Fibroblast of upper back skin (primary cell): ENCODE measurements around the gene JPH2.
A peak's percentile ranks its signal among the peaks of the same experiment; 100 is the strongest.
"Not testable (repeated sequence)": the region's sequence is repeated elsewhere in the genome, so short reads cannot be mapped to it uniquely, and the experiment has no call there.

Source experiments
- DNase-seq: peaks from one replicate; pipeline ENCODE4 v3.0.0-alpha.2; 2013

The JPH2 gene

DNA sequence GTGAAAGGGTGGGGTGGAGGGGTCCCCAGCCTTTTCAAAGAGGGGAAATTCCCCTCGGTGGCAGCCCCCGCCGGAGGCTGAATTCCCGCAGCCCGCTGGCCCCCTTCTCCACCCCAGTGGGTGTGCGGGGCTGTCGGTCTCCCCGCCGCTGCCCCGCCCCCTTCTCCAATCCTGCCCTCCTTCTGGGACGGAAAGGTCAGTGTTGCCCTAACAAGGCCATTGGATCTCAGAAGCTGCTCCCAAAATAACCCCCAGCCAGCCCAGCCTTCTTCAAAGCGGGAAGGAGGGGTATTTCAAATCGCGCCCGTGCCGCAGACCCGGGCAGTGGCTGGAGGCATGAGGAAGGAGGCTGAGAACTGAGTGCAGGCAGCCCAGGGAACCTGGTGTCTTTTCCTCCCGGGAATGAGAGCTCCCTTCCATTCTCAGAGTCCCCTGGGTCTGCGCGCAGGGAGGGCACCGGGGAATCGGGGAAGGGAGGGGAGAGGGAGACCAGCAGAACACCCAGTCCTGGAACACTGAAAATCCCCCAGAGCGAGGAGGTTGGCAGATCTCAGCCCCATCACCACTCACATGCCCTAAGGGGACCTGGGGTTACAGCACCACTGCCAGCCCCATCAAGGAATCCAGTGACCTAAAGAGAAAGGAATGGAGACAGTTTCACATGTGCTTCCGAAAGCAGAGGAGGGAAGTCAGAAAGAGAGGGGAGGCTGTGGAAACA, at the start of gene JPH2:
TSS of gene JPH2 (minus strand) at position 135 of the 718 bp plus-strand sequence. CDS start 483 bp downstream, outside the sequence.
- peak; percentile 86 for DNase-seq

GRCh38 chr20:44235702-44236101, 48.7 kb upstream of the JPH2 start:
- no peak for DNase-seq

DNA sequence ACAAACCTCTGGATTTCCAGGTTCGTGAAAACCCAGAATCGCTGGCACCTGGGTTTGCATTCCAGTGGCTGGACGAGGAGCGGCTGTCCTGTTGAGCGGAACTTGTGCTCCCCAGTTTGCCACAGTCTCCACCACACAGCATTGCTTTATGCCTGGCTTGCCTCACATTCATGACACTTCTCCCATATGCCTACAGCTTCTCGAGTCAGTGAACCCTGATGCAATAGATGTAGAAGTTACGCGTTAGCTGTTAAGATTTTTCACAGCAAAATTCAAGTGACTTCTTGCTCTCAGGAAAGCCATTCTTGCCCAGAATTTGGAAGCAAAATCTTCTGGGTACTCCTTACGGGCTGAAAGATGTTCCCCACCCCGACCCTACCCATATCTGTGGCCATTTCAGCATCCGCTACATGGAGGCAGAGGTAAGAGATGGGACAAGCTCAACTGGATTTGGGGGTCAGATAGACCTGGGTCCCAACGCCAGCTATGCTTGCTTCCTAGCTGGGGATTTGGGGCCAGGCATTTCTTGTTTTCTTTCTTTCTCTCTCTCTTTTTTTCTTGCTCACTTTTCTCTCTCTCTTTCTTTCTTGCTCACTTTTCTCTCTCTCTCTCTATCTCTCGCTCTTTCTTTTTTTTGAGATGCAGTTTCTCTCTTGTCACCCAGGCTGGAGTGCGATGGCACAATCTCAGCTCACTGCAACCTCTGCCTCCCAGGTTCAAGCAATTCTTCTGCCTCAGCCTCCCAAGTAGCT, 47.8 kb upstream of the JPH2 start:
- no peak for DNase-seq

GRCh38 chr20:44233436-44234016, 46.5 kb upstream of the JPH2 start:
- DNase-seq = no peak

DNA sequence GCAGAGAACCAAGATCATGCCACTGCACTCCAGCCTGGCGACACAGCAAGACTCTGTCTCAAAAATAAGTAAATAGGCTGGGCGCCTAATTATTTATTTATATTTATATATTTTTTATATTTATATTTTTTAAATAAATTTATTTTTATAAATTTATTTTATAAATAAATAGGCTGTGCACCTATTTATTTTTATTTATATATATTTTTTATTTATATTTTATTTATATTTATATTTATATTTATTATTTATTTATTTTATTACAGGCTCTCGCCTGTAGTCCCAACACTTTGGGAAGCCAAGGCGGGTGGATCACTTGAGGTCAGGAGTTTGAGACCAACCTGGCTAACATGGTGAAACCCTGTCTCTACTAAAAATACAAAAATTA, 45.5 kb upstream of the JPH2 start:
- not testable (repeated sequence) for DNase-seq

DNA sequence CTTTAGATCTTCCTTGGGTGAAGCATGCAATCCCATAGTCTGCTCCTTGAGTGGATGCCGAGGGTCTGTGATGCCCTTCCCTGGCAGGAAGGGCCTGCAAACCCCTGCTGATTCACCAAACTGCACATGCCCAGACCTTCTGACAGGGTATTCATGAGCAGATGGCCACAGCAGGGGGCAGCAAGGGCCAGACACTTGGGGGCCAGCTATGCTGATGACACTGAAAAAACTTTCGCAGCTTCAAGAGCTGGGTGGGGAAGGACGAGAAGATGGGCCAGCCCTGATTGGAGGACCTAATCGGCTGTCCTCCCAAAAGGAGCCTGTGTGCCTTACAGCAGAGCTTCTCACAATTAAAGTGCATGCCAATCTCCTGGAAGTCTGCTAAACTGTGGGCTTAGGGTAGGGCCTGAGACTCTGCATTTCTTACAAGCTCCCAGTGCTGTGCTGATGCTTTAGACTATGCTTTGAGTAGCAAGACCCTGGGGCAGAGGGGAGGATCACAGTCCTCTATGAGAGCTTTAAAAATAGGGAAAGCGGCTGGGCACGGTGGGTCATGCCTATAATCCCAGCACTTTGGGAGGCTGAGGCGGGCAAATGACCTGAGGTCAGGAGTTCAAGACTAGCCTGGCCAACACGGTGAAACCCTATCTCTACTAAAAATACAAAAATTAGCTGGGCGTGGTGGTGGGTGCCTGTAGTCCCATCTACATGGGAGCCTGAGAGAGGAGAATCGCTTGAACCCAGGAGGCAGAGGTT, 44.9 kb upstream of the JPH2 start:
- DNase-seq = no peak

DNA sequence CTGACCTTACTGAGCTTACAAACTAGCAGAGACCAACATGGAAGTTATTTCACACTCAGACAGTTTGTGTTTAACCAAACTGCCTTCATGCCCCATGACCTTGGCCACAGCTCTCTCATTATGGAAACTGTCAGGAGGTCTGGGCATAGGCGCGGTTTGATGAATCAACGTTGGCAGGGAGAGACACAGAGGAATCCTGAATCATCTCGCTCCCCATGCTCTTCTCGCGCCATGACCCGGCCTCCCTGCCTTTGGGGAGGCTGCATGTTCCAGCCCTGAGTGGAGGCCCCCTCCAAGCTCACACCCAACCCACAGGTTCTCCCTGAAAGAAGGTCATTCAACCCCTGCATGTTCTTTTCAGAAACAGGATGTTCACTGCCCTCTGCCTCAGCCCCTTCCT, 44.2 kb upstream of the JPH2 start:
- no peak for DNase-seq

DNA sequence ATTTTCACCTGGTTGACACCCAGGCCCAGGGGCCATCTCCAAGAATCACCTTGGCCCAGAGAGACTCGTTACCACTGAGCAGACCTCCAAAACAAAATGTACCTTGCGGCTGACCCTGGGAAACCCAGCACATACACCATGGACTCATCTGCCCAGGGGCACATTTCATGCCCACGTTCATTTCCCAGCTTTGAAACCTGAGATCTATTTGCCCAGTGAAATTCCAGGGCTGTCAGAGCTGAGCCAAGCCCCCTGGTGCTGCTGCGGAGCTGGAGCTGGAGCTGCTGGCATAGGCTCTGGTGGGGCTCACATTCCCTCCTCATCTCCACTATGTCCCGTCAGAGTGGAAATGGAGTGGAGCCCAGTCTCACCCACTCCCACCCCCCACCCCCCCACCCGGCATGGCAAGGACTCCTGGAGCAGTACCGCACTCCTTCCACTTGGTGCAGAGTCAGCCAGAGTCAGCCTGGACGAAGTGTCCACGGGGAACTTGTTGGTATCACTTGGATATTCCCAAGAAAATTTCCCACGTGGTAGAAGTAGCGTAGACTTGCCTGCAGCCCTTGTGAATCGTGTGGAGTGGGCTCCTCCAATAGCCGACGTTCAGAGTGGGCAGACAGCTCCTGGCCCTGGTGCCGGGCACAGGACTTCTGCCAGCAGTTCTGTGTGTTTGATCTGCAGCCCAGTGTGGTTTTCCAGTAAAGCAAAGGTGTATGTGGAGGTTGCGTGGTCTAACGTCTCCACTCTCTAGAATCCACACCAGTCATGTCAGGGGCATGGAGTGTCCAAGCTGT, 41.7 kb upstream of the JPH2 start:
- DNase-seq = no peak

DNA sequence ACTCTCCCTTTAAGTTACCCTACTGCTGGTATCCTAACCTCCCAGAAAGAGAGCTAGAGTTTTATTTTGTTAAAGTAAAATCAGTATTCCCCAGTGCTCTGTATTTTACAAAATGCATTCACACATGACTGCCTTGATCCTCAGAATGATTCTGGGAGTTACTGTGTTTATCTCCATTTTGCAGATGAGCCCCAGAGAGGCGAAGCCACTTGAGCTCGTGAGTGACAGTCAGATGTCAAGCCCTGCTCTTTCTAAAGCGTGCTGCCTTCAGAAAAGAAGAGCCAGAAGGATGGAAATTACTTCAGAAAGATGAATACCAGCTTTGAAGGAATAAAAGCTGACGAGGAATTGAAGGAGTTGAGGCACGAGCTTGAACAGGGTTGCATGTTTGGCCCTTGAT, 37.6 kb upstream of the JPH2 start:
- DNase-seq = no peak

GRCh38 chr20:44223721-44224120, 36.7 kb upstream of the JPH2 start:
- no peak for DNase-seq

DNA sequence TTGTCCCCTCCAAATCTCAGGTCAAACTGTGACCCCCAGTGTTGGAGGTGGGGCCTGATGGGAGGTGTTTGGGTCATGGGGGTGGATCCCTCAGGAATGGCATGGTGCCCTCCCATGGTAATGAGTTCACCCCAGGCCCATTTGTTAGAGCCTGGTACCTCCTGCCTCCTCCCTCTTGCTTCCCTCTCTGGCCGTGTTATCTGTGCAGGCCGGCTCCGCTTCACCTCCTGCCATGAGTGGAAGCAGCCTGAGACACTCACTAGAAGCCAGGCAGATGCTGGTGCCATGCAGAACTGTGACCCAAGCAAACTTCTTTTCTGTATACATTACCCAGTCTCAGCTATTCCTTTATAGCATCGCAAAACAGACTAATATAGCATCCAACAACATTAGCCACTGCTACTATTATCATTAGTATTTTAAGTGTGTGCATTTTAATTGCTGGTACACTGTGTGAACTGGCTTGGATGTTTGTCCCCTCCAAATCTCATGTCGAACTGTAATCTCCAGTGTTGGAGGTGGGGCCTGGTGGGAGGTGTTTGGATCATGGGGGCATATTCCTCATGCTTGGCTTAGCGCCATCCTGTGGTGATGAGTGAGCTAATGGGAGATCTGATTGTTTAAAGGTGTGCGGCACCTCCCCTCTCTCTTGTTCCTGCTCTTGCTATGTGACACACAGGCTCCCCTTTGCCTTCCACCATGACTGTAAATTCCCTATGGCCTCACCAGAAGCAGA, 35.8 kb upstream of the JPH2 start:
- no peak for DNase-seq

- no peak for DNase-seq
These were observed 35.0 kb upstream of the JPH2 start for GRCh38 chr20:44222027-44222426.

GRCh38 chr20:44221368-44221954, 34.5 kb upstream of the JPH2 start:
- DNase-seq = no peak

- DNase-seq = no peak
These were observed 32.8 kb upstream of the JPH2 start for GRCh38 chr20:44219791-44220190.

DNA sequence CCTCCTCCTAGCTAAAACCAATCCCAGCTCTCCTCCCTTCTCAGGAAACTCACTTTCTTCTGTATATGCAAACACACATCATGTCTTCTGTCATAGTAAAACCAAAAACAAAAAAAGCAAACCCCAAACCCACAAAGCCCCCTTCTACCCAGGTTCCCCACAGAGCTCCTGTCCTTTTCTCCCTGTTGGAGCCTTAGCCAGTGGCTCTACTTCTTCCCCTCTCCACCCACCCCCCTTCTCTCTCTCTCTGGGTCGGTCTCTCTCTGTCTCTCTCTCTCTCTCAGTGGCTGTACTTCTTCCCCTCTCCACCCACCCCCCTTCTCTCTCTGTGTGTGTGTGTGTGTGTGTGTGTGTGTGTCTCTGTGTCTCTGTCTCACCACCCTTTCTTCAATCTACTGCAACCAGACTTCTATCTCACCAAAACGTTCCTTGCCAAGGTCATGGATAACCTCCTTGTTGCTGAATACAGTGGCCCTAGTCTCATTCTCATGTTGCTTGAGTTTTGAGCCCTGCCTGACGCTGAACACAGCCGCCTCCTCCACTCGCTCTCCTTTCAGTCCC, 32.3 kb upstream of the JPH2 start:
- no peak for DNase-seq

DNA sequence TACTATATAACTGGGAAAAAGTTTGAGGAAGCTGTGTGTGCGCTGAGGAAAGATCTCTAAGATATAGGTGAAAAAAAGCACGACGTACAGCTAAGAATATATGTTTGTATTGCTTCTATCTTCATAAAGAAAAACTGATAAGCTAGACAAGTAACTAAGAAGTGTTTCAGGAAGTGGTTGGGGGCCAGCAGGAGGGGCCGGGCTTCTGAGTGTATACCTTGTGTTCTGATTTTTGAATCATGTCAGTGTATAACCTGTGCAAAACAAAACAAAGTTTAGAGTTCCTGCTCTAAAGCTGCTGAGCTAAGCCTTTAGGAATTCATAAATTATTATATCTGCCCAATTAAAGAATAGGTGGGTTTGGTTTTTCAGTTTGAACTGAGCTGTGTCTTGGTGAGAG, 31.5 kb upstream of the JPH2 start:
- DNase-seq = no peak

DNA sequence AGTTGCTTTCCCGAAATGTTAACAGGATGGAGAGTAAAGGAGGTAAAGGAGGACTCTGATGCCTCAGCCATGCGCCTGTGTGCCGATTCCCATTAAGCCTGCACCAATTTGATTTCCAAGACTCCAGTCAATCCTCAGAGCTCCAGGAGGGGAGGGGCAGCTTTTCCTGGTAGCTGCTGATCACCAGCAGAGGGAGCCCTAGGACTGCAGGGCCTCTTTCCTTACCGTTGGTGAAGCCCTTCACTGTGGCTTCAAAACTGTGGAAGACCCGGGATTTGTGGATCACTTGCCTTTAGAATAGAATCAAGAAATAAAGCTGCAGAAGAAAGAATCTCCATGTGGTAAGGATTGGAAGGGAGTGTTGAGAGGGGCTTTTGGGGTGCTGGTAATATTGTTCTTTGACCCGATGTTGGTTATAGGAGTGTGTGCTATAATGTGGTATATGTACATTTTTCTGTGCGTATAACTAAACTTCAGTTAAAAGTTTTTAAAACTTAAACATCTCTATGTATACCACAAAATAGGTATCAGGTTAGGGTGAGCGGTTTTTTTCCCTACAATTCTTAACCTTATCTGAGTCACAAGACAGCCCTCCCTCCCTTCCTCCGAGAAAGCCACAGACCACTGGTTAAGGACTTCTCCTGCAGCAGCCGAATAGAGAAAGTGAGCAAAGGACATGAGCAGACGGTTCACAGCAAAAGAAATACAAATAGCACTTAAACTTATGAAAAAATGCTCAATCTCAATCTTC, 30.5 kb upstream of the JPH2 start:
- peak; percentile 62 for DNase-seq

DNA sequence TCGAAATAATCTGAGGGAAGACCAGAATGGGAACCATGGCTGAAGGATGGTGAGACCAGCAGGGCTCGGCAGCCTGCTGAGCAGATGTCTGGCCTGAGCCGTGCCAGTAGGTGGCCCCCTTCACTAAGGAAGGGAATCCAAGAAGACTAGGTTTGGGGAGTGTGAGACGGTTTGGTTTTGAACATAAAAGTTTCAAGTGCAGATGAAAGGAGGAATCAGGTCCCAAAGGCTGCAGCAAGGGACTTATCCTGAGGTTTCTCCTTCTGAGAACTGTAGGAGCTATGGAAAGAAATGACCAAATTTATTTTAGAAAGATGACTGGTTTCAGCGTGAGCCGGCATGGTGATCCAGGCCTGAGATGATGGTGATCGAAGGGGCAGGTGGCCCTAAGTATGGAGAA, 28.1 kb upstream of the JPH2 start:
- peak; percentile 59 for DNase-seq

DNA sequence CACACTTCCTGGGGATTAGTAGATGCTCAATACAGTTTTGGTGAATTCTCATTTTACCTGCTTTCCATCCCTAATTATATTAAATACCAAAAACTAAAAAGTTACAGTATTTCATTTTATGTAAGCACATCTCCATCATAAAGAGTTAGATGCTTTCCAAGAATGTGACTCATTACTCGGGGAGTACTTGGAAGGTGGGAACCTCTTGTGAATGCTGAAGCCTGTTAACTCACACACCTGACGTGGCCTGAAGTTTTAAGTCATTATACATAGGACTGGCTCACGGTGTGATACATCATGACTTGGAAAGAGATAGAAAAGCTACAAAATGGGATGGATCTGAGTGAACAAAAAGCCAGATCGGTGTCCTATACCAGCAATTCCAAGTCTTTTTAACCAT, 25.8 kb upstream of the JPH2 start:
- DNase-seq = no peak
